Measurements from ENCODE around the gene GRIA4.
"Not testable (repeated sequence)": the region's sequence is repeated elsewhere in the genome, so short reads cannot be mapped to it uniquely, and the experiment has no call there.

GRIA4 gene

GRCh38 chr11:105867742-105868141 is 257.9 kb downstream of the GRIA4 start:
- no peak for DNase-seq

- DNase-seq: no peak
These were observed 259.0 kb downstream of the GRIA4 start for GRCh38 chr11:105868762-105869285.

GRCh38 chr11:105870516-105871113 is 260.7 kb downstream of the GRIA4 start:
- DNase-seq: no peak

GRCh38 chr11:105878510-105878909 is 268.6 kb downstream of the GRIA4 start:
- no peak for DNase-seq

GRCh38 chr11:105878927-105879326 is 269.1 kb downstream of the GRIA4 start:
- DNase-seq: not testable (repeated sequence)

GRCh38 chr11:105881027-105881426 is 271.2 kb downstream of the GRIA4 start:
- no peak for DNase-seq

- no peak for DNase-seq
These were observed 274.6 kb downstream of the GRIA4 start for GRCh38 chr11:105884436-105884835.

- DNase-seq: no peak
These were observed 281.8 kb downstream of the GRIA4 start for GRCh38 chr11:105891685-105892084.

- no peak for DNase-seq
These were observed 287.3 kb downstream of the GRIA4 start for GRCh38 chr11:105897161-105897560.

- DNase-seq: no peak
These were observed 289.9 kb downstream of the GRIA4 start for GRCh38 chr11:105899772-105900171.

- no peak for DNase-seq
These were observed 290.7 kb downstream of the GRIA4 start for GRCh38 chr11:105900515-105901035.

GRCh38 chr11:105903113-105903512 is 293.2 kb downstream of the GRIA4 start:
- DNase-seq: no peak

GRCh38 chr11:105906517-105906916 is 296.6 kb downstream of the GRIA4 start:
- no peak for DNase-seq

- DNase-seq: no peak
These were observed 297.4 kb downstream of the GRIA4 start for GRCh38 chr11:105907319-105907718.

GRCh38 chr11:105910095-105910715 is 300.3 kb downstream of the GRIA4 start:
- no peak for DNase-seq

GRCh38 chr11:105911454-105911853 is 301.6 kb downstream of the GRIA4 start:
- no peak for DNase-seq

- no peak for DNase-seq
These were observed 302.8 kb downstream of the GRIA4 start for GRCh38 chr11:105912666-105913065.

- no peak for DNase-seq
These were observed 305.1 kb downstream of the GRIA4 start for GRCh38 chr11:105915021-105915420.

- DNase-seq: no peak
These were observed 308.2 kb downstream of the GRIA4 start for GRCh38 chr11:105918039-105918438.

GRCh38 chr11:105918600-105918999 is 308.7 kb downstream of the GRIA4 start:
- DNase-seq: no peak

- DNase-seq: no peak
These were observed 313.4 kb downstream of the GRIA4 start for GRCh38 chr11:105923252-105923651.

- DNase-seq: no peak
These were observed 313.9 kb downstream of the GRIA4 start for GRCh38 chr11:105923807-105924206.

- no peak for DNase-seq
These were observed 319.4 kb downstream of the GRIA4 start for GRCh38 chr11:105929084-105929955.

All from islet precursor cell (in vitro differentiated cells).